NCI-H446 treated with DMSO at 0.1 percent for 48 hours (cell line): ENCODE data around the gene MALT1.

ENCODE experiments used
- DNase-seq: peaks from one replicate; lab custom pipeline; 2025; lab: John Stamatoyannopoulos, UW

MALT1 gene

DNA sequence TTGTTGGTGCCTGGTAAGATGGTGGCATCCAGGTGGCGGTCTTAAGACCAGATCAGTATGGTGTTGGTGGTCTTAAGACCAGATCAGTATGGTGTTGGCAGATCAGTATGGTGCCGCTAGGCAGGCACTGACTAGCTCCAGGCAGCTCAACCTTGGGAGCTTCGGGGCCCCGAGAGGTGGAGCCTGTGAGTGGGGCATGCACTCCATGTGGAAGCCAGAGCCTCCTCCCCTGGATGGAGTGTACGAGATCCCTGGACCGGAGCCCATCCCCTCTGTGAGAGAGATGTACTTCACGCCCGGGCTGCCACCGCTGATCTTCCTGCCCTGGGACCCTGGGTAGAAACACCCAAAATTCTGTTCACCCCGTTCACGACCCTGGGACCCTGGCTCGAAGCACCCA, 19.0 kb downstream of the MALT1 start:
- DNase-seq: no peak

DNA sequence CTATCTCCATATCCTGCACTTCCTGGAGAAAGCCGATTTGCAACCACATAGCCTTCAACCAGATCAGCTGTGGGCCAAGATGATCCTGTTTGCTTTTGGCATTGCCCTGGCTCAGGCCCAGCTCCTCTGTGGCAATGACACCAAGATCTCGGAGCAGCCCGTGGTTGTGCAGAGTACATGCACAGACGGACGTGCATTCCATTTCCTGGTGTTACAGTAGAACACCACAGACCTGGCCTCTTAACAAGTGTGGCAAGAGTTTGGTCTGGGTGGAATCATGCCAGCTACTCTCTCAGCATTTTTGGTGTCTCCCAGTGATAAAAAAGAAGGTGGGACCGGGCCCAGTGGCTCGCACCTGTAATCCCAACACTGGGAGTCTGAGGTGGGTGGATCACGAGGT, 20.0 kb downstream of the MALT1 start:
- no peak for DNase-seq

GRCh38 chr18:58692422-58693185, 21.3 kb downstream of the MALT1 start:
- no peak for DNase-seq

DNA sequence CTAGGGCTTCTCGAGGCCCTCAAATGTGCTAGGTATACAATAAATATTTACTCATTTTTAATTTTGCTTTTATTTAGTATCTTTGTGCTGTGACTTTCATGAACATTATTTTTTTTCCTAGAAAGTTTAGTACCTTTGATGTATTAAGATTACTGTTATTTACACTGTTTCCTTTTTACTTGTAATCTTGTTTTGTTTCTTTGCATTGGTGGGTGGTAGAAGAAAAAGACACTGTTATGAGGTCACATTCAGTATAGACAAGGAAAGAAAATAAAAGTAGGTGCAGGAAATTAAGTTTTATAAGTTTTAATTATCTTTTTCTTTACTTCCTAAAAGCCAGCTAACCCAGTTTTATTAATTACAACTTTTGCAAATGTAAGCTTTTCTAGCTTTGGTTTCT, 23.0 kb downstream of the MALT1 start:
- no peak for DNase-seq

DNA sequence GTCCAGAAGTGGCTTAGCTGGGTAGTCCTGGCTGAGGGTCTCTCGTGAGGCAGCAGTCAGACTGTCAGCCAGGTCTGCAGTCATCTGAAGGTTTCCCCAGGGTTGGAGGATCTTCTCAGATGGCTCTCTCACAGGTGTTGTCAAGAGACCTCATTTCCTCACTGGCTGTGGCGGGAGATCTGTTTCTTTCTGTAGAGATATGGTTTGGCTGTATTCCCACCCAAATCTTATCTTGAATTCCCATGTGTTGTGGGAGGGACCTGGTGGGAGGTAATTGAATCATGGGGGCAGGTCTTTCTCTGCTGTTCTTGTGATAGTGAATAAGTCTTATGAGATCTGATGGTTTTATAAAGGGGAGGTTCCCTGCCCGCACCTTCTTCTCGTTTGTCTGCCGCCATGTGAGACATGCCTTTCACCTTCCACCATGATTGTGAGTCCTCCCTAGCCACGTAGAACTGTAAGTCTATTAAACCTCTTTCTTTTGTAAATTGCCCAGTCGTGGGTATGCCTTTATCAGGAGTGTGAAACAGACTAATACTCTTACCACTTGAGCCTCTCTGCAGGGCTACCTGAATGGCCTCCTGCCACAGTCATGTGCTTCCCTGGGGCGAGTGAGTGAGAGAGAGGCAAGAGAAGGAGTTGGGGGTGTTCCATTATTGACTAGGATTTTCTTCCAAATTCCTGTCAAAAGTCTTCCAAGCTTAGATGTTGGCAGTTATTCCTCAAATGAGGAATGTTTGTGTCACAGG, 23.6 kb downstream of the MALT1 start:
- DNase-seq: no peak

DNA sequence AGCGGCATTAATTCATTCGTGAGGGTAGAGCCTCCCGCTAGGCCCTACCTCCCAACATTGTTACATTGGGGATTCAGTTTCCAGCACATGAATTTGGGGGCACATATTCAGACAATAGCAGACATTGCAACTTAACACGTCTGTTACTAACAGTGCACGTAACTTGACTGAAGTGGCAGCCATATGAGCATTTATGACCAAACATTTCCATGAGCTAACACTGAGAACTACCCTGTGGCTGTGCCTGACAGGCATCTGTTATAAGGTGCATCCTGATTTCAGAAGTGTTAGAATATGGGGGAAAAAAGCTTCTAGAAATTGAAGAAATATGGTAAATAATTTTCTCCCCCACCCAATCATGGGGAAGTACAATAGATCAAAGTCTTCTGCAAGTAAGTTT, 24.5 kb downstream of the MALT1 start:
- DNase-seq: no peak

DNA sequence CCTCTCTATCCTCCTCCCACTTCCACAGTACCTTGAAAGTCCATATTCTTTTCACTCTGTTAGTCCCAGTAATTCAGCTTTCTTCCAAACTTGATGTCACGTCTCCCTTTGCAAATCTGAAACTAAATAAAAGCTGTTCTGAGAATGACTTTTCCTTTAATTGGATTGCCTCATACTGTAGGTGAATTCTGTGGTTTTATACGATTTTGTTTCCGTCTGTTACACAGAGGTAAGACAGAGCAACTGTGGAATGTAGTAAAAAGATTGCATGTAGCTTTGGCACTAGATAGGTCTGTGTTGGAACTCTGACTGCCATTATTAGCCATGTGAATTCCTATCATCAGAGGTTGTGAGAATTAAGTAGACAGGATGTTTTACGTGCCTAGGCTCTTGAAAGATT, 25.9 kb downstream of the MALT1 start:
- no peak for DNase-seq

DNA sequence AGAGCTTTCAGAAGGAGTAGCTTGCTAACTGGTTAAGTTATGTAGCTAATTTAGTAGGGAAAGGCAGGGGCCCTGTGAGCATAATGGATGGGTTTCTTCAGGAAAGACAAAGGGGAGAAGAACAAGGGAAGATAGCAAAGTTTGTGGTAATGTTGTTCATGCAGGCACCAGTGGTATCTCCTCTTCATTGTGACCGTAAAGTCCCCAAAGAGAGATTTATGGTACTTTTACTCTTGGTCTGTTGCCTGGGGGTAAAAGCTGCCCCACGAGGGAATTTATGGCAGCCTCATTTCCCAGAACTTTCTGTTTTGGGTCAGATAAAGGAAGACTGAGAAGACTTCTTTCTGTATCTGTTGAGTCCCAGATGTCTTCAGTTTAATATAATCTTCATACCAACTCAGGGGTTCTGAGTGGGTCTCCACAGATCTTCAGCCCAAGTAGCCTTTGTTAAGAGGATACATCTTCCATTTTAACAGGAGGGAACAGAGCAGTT, 27.5 kb downstream of the MALT1 start:
- no peak for DNase-seq

DNA sequence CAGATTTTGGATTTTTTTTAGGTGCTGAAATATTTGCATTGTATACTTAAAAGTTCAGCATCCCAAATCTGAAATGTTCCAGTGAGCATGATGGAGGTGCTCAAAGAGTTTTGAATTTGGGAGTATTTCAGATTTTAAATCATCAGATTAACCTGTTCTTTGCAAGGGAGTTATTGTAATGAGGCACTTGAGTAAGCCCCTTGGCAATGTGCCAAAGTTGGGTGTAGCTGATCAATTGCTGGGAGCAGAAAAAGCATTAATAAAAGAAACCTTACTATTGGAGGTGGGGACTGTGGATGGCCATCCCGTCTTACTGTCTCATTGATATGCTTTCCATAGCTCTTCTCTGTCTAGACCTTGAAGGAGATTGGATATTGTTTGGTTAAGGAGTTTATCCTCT, 28.3 kb downstream of the MALT1 start:
- no peak for DNase-seq

DNA sequence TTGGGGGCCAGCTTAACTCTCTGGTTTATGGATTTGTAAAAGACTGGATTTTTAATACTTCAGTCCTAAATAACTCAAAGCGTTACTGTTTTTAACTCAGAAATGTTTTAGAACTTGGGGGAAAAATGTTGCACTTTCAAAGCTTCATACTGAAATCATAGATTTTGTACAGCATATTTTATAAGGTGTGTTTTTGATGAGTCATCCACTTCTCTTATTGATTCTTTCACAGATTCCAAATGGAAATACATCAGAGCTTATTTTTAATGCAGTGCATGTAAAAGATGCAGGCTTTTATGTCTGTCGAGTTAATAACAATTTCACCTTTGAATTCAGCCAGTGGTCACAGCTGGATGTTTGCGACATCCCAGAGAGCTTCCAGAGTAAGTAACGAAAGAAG, 28.9 kb downstream of the MALT1 start:
- DNase-seq: no peak

GRCh38 chr18:58712930-58713329, 41.7 kb downstream of the MALT1 start:
- DNase-seq: no peak

GRCh38 chr18:58714259-58714658, 43.0 kb downstream of the MALT1 start:
- no peak for DNase-seq

GRCh38 chr18:58714821-58715220, 43.6 kb downstream of the MALT1 start:
- DNase-seq: no peak

GRCh38 chr18:58715540-58715939, 44.3 kb downstream of the MALT1 start:
- DNase-seq: no peak

DNA sequence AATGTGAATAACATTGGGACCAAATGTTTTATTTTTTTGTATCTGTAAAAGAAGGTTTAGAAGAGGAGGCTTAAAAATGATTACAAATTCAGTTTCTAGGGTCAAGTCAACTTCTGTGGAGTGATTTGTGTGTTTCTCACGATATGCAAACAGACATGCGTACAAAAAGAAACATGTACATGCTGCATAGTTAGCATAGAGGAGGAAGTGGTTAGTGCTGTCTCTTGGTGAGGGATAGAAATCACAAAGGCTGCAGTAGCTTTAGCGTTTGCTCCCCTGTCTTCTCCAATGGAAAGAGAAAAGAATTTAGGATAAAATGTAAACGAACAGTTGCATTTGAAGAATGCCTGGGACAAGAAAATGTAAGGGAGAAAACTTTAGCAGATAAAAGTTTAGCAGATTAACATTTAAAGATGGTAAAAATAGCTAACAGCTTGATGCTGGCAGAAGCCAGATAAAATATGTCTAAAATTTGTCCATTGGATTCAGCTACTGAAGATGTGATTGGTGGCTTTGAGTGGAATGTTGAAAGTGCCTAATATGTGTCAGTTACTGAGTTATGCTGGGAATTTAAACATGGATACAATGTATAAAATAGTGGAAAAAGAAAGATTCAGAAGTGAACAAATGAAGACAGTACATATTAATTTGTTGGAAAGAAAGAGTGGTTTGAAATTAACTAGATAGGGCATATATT, 44.9 kb downstream of the MALT1 start:
- DNase-seq: no peak

- no peak for DNase-seq
Measured at GRCh38 chr18:58721566-58722239, 50.4 kb downstream of the MALT1 start.

DNA sequence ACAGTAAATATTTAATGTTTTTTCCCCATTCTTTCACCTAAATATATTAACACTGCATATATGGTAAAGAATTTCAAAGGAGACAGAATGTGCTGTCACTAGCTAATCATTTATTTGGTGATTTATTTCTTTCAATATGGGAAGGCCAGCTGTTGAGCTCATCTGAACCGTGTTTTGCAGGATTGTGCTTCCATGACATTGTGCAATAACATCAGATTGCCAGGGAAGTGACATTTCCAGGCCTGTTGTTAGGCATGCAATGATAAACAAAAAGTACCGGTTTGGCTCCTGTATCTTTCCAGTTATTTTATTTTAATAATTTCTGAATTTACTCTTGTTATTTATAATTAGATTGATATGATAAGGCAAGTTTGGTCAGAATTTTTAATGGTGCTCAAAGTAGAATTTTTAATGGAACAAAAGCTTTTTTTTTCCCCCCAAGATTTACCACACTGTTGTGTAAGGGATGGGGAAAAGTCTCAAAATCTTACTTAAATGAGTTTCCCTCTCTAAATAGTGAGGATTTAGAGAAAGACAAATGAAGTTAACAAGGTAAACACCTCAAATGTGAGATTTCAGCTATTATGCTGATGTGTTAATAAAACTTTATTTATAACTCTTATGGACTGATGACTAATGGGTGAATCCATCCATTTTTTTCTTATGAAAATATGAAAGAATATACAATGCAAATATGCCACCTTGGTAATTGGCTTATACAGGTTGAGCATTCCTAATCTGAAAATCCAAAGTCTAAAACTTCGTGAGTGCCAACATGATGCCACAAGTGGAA, 52.7 kb downstream of the MALT1 start:
- DNase-seq: peak; percentile 37

GRCh38 chr18:58726671-58727070, 55.4 kb downstream of the MALT1 start:
- no peak for DNase-seq

- no peak for DNase-seq
Measured at GRCh38 chr18:58727776-58728500, 56.7 kb downstream of the MALT1 start.

DNA sequence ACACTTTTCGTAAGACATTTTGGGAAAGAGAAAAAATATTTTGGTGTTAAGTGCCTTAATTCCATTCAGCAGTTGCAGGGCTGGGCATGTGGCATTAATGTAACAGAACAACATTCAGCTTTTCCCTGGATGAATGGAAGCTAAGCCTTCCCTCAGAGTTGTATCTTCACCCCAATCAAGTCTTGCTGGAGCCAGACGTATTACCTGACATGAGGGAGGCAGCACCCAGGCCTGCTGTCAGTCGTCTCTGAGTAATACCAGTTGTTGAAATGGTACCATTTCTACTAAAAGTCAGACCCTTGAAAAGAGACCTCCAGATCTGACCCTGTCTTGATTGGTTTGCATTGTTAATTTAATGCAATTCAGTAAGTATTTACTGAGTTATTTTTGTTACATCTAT, 57.5 kb downstream of the MALT1 start:
- no peak for DNase-seq

GRCh38 chr18:58730618-58731017, 59.4 kb downstream of the MALT1 start:
- no peak for DNase-seq
